RWPE1 (cell line): ENCODE data around the gene BHMT2.

ENCODE experiments used
- CTCF ChIA-PET: fragments of 350-600 bp; sonication (Branson Sonifier 250); formaldehyde crosslinking; extraction: SDS; loops from one replicate; lab custom pipeline; 2021; lab: Yijun Ruan, JAX
- POLR2A ChIA-PET: fragments of 400-600 bp; formaldehyde crosslinking; extraction: SDS; loops from one replicate; lab custom pipeline; 2020; ENCODE audit warnings: antibody characterized with exemption; ENCODE audit not compliant: low non-redundant PET; lab: Yijun Ruan, JAX
- DNase-seq: peaks from one replicate; pipeline ENCODE4 v3.0.0; 2012; ENCODE audit warnings: low spot score
- H3K27ac ChIP-seq: fragments of 450-650 bp; 2 replicates; pipeline ENCODE4 v1.5.1; 2017
- CTCF ChIP-seq: fragments of 450-650 bp; conservative IDR thresholded peaks from 2 replicates; pipeline ENCODE4 v1.5.1; 2017; ENCODE audit warnings: low read depth, mild to moderate bottlenecking

BHMT2 gene

GRCh38 chr5:79035237-79035636 is 34.3 kb upstream of the BHMT2 start:
- no peak for DNase-seq
- ChIA-PET CTCF (interaction anchor here (0.9 to 3.2 kb wide), 2 partner anchors 10 to 25 kb away, joined by 3 to 20 read pairs; no protein-coding TSS in a partner anchor), POLR2A (no interaction called here)
- no peak for TF ChIP-seq CTCF
- H3K27ac ChIP-seq, result no peak overlapping the region

- H3K27ac ChIP-seq, result no peak overlapping the region
- ChIA-PET CTCF (interaction anchor here (0.6 to 0.7 kb wide), 3 partner anchors 12 to 454 kb away, joined by 3 read pairs; no protein-coding TSS in a partner anchor), POLR2A (no interaction called here)
- no peak for TF ChIP-seq CTCF
- no peak for DNase-seq
These were observed 32.8 kb upstream of the BHMT2 start for GRCh38 chr5:79036769-79037168.

GRCh38 chr5:79042188-79042587 is 27.4 kb upstream of the BHMT2 start:
- ChIA-PET POLR2A (no interaction called here), CTCF (interaction anchor here (1.2 to 1.3 kb wide), 3 partner anchors 17 to 22 kb away, joined by 3 to 8 read pairs (median 5); no protein-coding TSS in a partner anchor)
- H3K27ac ChIP-seq, result no peak overlapping the region
- no peak for DNase-seq
- no peak for TF ChIP-seq CTCF

GRCh38 chr5:79047199-79047598 is 22.4 kb upstream of the BHMT2 start:
- no peak overlapping the region for H3K27ac ChIP-seq
- POLR2A ChIA-PET, result no interaction called here
- no peak for TF ChIP-seq CTCF
- CTCF ChIA-PET, result interaction anchor here (1.8 to 2.4 kb wide), 2 partner anchors 22 to 26 kb away, joined by 8 to 9 read pairs; no protein-coding TSS in a partner anchor
- DNase-seq, result no peak

GRCh38 chr5:79048437-79048836 is 21.1 kb upstream of the BHMT2 start:
- ChIA-PET CTCF (interaction anchor here (0.6 to 2.4 kb wide), 4 partner anchors 24 to 416 kb away, joined by 4 to 9 read pairs (median 6); no protein-coding TSS in a partner anchor), POLR2A (no interaction called here)

GRCh38 chr5:79050498-79050897 is 19.1 kb upstream of the BHMT2 start:
- ChIA-PET POLR2A (no interaction called here), CTCF (interaction anchor here (0.6 kb wide), 1 partner anchor 26 kb away, joined by 6 read pairs; no protein-coding TSS in a partner anchor)
- DNase-seq, result no peak
- H3K27ac ChIP-seq, result no peak overlapping the region
- TF ChIP-seq CTCF, result no peak

More at GRCh38 chr5:79048437-79048836, 21.1 kb upstream of the BHMT2 start:
- no peak for DNase-seq
- TF ChIP-seq CTCF, result no peak
- no peak overlapping the region for H3K27ac ChIP-seq
